K562 (cell line): ENCODE results near the gene TK1.

Source experiments
- ARID2 ChIP-seq: fragments of 450-650 bp; IDR thresholded peaks from 2 replicates; pipeline ENCODE4 v1.6.1; 2017; ENCODE audit warnings: antibody characterized with exemption, mild to moderate bottlenecking
- BHLHE40 ChIP-seq: IDR thresholded peaks from 2 replicates; pipeline ENCODE4 v1.6.1; 2011; ENCODE audit warnings: low read length, improper control_type of control experiment
- CC2D1A ChIP-seq: fragments of 450-650 bp; IDR thresholded peaks from 2 replicates; pipeline ENCODE4 v1.6.1; 2017; ENCODE audit warnings: mild to moderate bottlenecking
- CHD2 ChIP-seq: IDR thresholded peaks from 2 replicates; pipeline ENCODE4 v1.6.1; 2011; ENCODE audit warnings: low read depth, low read length
- CTCF ChIP-seq, 3 experiments: IDR thresholded peaks in 2 of 3; conservative IDR thresholded peaks in 1 of 3; 2 replicates each; pipeline ENCODE4 v1.5.1; 2011 to 2012; ENCODE audit warnings: low read length in 3 of 3, mild to moderate bottlenecking in 3 of 3, control low read depth in 2 of 3, improper control_type of control experiment in 1 of 3, inconsistent platforms in 1 of 3, low read depth in 1 of 3, mixed read lengths in 1 of 3, moderate library complexity in 1 of 3; ENCODE audit not compliant: insufficient read depth in 2 of 3
- ELF1 ChIP-seq: fragments of 200-800 bp; sonication (Bioruptor generic); IDR thresholded peaks from 2 replicates; pipeline ENCODE4 v1.6.1; 2016; ENCODE audit warnings: missing genetic modification characterization, missing compliant biosample characterization
- ETV6 ChIP-seq, 3 experiments: fragments of 150-350 bp in 1 of 3; sonication (generic) in 1 of 3; formaldehyde crosslinking in 1 of 3; IDR thresholded peaks; 2 replicates each; pipeline versions ENCODE4 v1.6.1 to v1.8.0; 2014 to 2022; ENCODE audit warnings: borderline replicate concordance in 2 of 3, low read depth in 2 of 3, antibody characterized with exemption in 1 of 3, low read length in 1 of 3, mild to moderate bottlenecking in 1 of 3, missing genetic modification reagents in 1 of 3
- JUND ChIP-seq, 2 experiments: IDR thresholded peaks; 2 replicates in 1 of 2; 3 replicates in 1 of 2; pipeline ENCODE4 v1.6.1; 2011; ENCODE audit warnings: borderline replicate concordance in 2 of 2, low read depth in 2 of 2, low read length in 2 of 2, improper control_type of control experiment in 1 of 2, missing biosample characterization in 1 of 2, missing genetic modification characterization in 1 of 2, missing genetic modification reagents in 1 of 2
- NBN ChIP-seq: fragments of 450-650 bp; IDR thresholded peaks from 2 replicates; pipeline ENCODE4 v1.6.1; 2016; ENCODE audit warnings: low read depth, mild to moderate bottlenecking
- RNF2 ChIP-seq: sonication (generic); IDR thresholded peaks from 2 replicates; pipeline ENCODE4 v1.6.1; 2016
- ZNF785 ChIP-seq: fragments of 250-450 bp; sonication (Bioruptor Pico); IDR thresholded peaks from 2 replicates; pipeline ENCODE4 v1.4.0; 2020; ENCODE audit warnings: mild to moderate bottlenecking

GRCh38 chr17:78202666-78203065 is 15.8 kb upstream of the TK1 start:
- no peak for TF ChIP-seq ETV6 (IDR thresholded peaks at IDR 0.05; ENCODE audit: borderline replicate concordance in 1 of 2, low read depth in 2 of 2, low read length in 1 of 2)
- TF ChIP-seq ETV6 (CRISPR knock-in tag; IDR thresholded peaks at IDR 0.05; ENCODE audit: borderline replicate concordance): no peak
- TF ChIP-seq ZNF785: no peak
- no peak for TF ChIP-seq ELF1 (tag)
- TF ChIP-seq CTCF (IDR thresholded peaks at IDR 0.05 in 2 of 3, conservative IDR thresholded peaks at IDR 0.05 in 1 of 3; ENCODE audit: insufficient read depth in 2 of 3, low read depth in 1 of 3, low read length in 3 of 3): no peak
- no peak for TF ChIP-seq NBN
- no peak for TF ChIP-seq ARID2
- TF ChIP-seq RNF2: no peak
- no peak for TF ChIP-seq CC2D1A
- no peak for TF ChIP-seq BHLHE40
- TF ChIP-seq JUND (IDR thresholded peaks at IDR 0.05; ENCODE audit: borderline replicate concordance, low read depth, low read length): no peak
- TF ChIP-seq JUND (tag; IDR thresholded peaks at IDR 0.05; ENCODE audit: borderline replicate concordance, low read depth, low read length): no peak
- no peak for TF ChIP-seq CHD2
